Panc1 (cell line): Measurements from ENCODE around the gene CCDC192. TPM values are rescaled to one million over a fixed set of nuclear protein-coding genes. Genes with fewer than 3 reads are reported as not detected.

ENCODE experiments used
- ATAC-seq: fragments of 200-7000 bp; cut with Tn5 transposase; 2 replicates; pipeline ENCODE4 v1.9.1; 2020; ENCODE audit warnings: mild to moderate bottlenecking, moderate library complexity
- BruUV-seq: library from RNA; stranded (reverse); fragments of 400-500 nt; replicated peaks from 2 replicates; lab custom pipeline; 2021; lab: Mats Ljungman, UMichigan
- CTCF ChIA-PET: fragments of 300-600 bp; sonication (Branson Sonifier 250); formaldehyde crosslinking; loops from one replicate; lab custom pipeline; 2022; ENCODE audit warnings: antibody characterized with exemption; lab: Charles Lee
- POLR2A ChIA-PET: fragments of 300-600 bp; sonication (Branson Sonifier 250); formaldehyde crosslinking; loops from one replicate; lab custom pipeline; 2022; ENCODE audit warnings: antibody characterized with exemption; lab: Charles Lee
- DNase-seq: peaks from one replicate; pipeline ENCODE4 v3.0.0-alpha.2; 2010; ENCODE audit warnings: low read depth, low spot score
- H3K27ac ChIP-seq: 2 replicates; pipeline ENCODE4 v1.5.1; 2011; ENCODE audit warnings: mild to moderate bottlenecking, low read length, inconsistent platforms
- H3K27me3 ChIP-seq: fragments of 200-500 bp; sonication (Bioruptor generic); 2 replicates; pipeline ENCODE4 v1.6.0; 2014; ENCODE audit warnings: low read length, inconsistent platforms; ENCODE audit not compliant: control insufficient read depth, insufficient read depth
- H3K36me3 ChIP-seq: fragments of 200-500 bp; sonication (Bioruptor generic); 2 replicates; pipeline ENCODE4 v1.5.1; 2014; ENCODE audit warnings: inconsistent platforms, mild to moderate bottlenecking, low read length, moderate library complexity; ENCODE audit not compliant: control insufficient read depth, insufficient read depth
- H3K4me1 ChIP-seq: 2 replicates; pipeline ENCODE4 v1.5.1; 2011; ENCODE audit warnings: inconsistent platforms, mild to moderate bottlenecking, low read length, moderate library complexity; ENCODE audit not compliant: control insufficient read depth, insufficient read depth
- H3K4me3 ChIP-seq, 2 experiments: 2 replicates each; pipeline ENCODE4 v1.5.1; 2011 to 2012; ENCODE audit warnings: low read depth in 2 of 2, low read length in 2 of 2, mild to moderate bottlenecking in 2 of 2, inconsistent platforms in 1 of 2, moderate library complexity in 1 of 2
- H3K9me3 ChIP-seq: fragments of 200-500 bp; sonication (Bioruptor generic); 2 replicates; pipeline ENCODE4 v1.5.1; 2014; ENCODE audit warnings: low read depth, mild to moderate bottlenecking, inconsistent platforms, low read length, moderate library complexity; ENCODE audit not compliant: control insufficient read depth, insufficient read depth
- CTCF ChIP-seq: fragments of 450-650 bp; IDR thresholded peaks from 2 replicates; pipeline ENCODE4 v1.5.1; 2017; ENCODE audit warnings: mild to moderate bottlenecking
- POLR2AphosphoS5 ChIP-seq: IDR thresholded peaks from 2 replicates; pipeline ENCODE4 v1.6.1; 2012; ENCODE audit warnings: mild to moderate bottlenecking, low read depth, low read length, moderate library complexity
- REST ChIP-seq, 2 experiments: IDR thresholded peaks; 2 replicates each; pipeline ENCODE4 v1.6.1; 2011 to 2012; ENCODE audit warnings: low read depth in 2 of 2, control low read depth in 1 of 2, low read length in 1 of 2, mild to moderate bottlenecking in 1 of 2, moderate library complexity in 1 of 2; ENCODE audit not compliant: insufficient read depth in 1 of 2
- SIN3A ChIP-seq: IDR thresholded peaks from 2 replicates; pipeline ENCODE4 v1.6.1; 2012; ENCODE audit warnings: low read depth, mild to moderate bottlenecking, low read length, moderate library complexity, borderline replicate concordance; ENCODE audit not compliant: insufficient read depth
- TCF7L2 ChIP-seq: IDR thresholded peaks from 2 replicates; pipeline ENCODE4 v1.6.1; 2011; ENCODE audit warnings: mild to moderate bottlenecking, low read depth, low read length, inconsistent platforms
- in situ Hi-C: cut with HindIII; loops from 2 replicates; pipeline ENCODE4 v1.10.0; 2016; ENCODE audit warnings: low sequenced_read_pairs, low pct_unique_long_range_greater_than_20kb
- intact Hi-C: fragments of 100-400 bp; cut with micrococcal nuclease; formaldehyde crosslinking; loops from one replicate; pipeline ENCODE4 v1.10.0; 2022; ENCODE audit not compliant: unreplicated experiment
- total RNA-seq: library from RNA; stranded (reverse); gene quantifications from one replicate; pipeline ENCODE4 v1.2.1, GENCODE V29; 2021; ENCODE audit not compliant: unreplicated experiment

CCDC192 gene
- total RNA-seq, 1 experiment from 2014 or later = not detected

- Histone ChIP-seq H3K4me1 (no peaks in the 10 kb centered on the region), H3K36me3 (no peaks in the 10 kb centered on the region), H3K27ac (no peak overlapping the region), H3K9me3 (no peaks in the 10 kb centered on the region), H3K4me3 (no peak overlapping the region), H3K27me3 (no peaks in the 10 kb centered on the region; the same call in 1 of the 2 replicates)
- ChIA-PET CTCF (no interaction called here), POLR2A (no interaction called here)
- TF ChIP-seq TCF7L2 (no peak), SIN3A (no peak), REST (IDR thresholded peaks at IDR 0.05; ENCODE audit: insufficient read depth in 1 of 2, low read depth in 2 of 2, low read length in 1 of 2) (no peak), POLR2AphosphoS5 (no peak), CTCF (no peak)
- intact Hi-C loops (no loop called here), in situ Hi-C loops (no loop called here)
- BruUV-seq = no TSS peak
- no peak for ATAC-seq
- DNase-seq = no peak
Measured at GRCh38 chr5:127863161-127863560, 160.0 kb downstream of the CCDC192 start.

- no peaks in the 10 kb centered on the region for H3K36me3 ChIP-seq
- ATAC-seq (no peak), DNase-seq (no peak)
- no peaks in the 10 kb centered on the region for H3K4me1 ChIP-seq
- H3K9me3 ChIP-seq = no peaks in the 10 kb centered on the region
- CTCF ChIA-PET = no interaction called here
- H3K27me3 ChIP-seq = no peaks in the 10 kb centered on the region; the same call in 1 of the 2 replicates
- BruUV-seq = no TSS peak
- H3K4me3 ChIP-seq = no peak overlapping the region
- intact Hi-C loops = no loop called here
- H3K27ac ChIP-seq = no peak overlapping the region
- TF ChIP-seq REST (IDR thresholded peaks at IDR 0.05; ENCODE audit: insufficient read depth in 1 of 2, low read depth in 2 of 2, low read length in 1 of 2) = no peak
- no peak for TF ChIP-seq POLR2AphosphoS5
- TF ChIP-seq CTCF = no peak
- no peak for TF ChIP-seq TCF7L2
- no peak for TF ChIP-seq SIN3A
- in situ Hi-C loops = no loop called here
- POLR2A ChIA-PET = no interaction called here
Measured at GRCh38 chr5:127863610-127864395, 160.6 kb downstream of the CCDC192 start.
